Measurements from ENCODE around the gene RAD18. TPM values are rescaled to one million over a fixed set of nuclear protein-coding genes. Genes with fewer than 3 reads are reported as not detected.

The RAD18 gene
- total RNA-seq, 2 donors from 2014 or later = 12.2 to 15.6 TPM

DNA sequence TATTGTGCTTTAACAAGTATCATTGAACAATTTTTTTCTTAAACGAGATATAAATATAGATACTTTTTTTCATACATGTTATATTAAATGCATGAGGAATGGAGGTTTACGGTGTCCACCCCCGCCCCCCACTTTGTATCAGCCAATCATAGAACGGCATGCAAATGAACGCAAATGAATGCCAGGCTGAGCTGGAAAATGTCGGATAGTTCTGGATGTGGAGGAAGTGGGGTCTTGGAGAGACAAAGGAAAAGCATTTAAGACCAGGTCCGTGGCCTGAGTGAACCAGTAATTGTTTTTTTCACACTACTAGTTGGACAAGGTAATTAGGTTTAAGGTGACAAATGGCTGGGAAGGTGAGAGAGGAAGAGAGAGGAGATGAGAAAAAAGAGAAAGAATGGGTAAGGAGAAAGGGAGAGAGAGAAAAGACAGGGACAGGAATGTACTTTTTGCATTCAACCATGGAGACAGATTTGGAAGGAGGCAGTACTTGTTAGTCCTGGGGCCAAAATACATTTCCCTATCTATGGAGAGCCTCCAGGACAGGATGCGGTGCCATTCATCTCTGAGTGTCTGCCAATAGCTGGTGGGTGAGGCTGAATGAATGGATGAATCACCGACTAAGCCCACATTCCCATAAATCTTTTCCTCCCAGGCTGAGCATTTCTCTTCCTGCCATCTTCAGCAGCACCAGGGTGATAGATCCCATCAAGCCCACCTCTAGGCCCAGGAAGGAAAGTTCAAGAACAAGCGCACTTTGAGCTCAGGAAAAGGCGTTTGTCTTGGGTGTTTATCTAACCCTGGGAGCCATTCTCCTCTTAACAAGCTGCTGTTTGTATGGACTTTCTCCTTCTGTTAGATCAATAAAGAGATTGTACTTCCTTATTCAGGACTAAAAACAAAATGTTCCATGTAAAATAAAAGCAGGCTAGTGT is 1.4 kb upstream of the RAD18 start:
- peaks cover 18% of the 10 kb centered on the region for H3K4me1 ChIP-seq (replicated peaks)
- peak overlapping the region; percentile 82 to 84 for H3K27ac ChIP-seq
- no peak for TF ChIP-seq POLR2A (IDR thresholded peaks at IDR 0.05)
- TF ChIP-seq POLR2AphosphoS5 (IDR thresholded peaks at IDR 0.05) = peak; percentile 64
- no peak overlapping the region for H3K4me3 ChIP-seq
- WGBS = 60% methylated on average over 11 of the region's 11 CpGs
- H3K9me3 ChIP-seq = no peaks in the 10 kb centered on the region
- no peaks in the 10 kb centered on the region for H3K36me3 ChIP-seq
- intact Hi-C loops (cut with DNase I) = no loop called here
- no peaks in the 10 kb centered on the region for H3K27me3 ChIP-seq (replicated peaks; ENCODE audit: insufficient read depth)
- DNase-seq (ENCODE audit: low spot score) = peak; percentile 79

DNA sequence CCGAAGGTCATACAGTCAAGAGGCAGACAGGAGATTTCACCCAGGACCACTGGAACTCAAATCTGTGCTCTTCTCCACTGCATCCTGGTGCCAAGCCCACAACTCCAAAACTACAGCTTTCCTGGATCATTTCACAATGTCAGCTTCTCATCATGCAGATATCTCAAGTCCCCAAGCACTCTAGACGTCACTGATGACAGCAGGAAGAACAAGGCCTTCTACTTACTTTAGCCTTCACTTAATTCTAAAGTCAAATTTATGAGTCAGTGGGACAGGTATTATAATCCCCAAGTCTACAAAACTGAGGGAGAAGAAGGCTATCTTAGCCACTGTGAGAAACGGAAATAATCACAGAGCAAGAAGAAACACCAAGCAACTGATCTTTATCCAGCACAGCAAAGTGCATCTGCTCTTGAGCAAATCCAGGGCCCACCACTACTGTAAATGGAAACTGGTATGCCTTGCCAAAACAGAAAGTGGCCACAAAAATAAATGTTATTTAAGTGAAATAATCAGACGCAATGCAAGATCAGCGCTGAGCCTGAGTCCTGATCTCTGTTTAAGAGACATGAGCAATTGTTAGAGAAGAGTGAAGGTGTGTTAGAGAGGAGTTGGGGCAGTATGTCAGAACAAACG is 928 bp downstream of the RAD18 start:
- no peaks in the 10 kb centered on the region for H3K9me3 ChIP-seq
- intact Hi-C loops (cut with DNase I) = no loop called here
- no peak for TF ChIP-seq POLR2AphosphoS5 (IDR thresholded peaks at IDR 0.05)
- TF ChIP-seq, protein P1, sequence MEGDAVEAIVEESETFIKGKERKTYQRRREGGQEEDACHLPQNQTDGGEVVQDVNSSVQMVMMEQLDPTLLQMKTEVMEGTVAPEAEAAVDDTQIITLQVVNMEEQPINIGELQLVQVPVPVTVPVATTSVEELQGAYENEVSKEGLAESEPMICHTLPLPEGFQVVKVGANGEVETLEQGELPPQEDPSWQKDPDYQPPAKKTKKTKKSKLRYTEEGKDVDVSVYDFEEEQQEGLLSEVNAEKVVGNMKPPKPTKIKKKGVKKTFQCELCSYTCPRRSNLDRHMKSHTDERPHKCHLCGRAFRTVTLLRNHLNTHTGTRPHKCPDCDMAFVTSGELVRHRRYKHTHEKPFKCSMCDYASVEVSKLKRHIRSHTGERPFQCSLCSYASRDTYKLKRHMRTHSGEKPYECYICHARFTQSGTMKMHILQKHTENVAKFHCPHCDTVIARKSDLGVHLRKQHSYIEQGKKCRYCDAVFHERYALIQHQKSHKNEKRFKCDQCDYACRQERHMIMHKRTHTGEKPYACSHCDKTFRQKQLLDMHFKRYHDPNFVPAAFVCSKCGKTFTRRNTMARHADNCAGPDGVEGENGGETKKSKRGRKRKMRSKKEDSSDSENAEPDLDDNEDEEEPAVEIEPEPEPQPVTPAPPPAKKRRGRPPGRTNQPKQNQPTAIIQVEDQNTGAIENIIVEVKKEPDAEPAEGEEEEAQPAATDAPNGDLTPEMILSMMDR (IDR thresholded peaks at IDR 0.05) = no peak
- TF ChIP-seq POLR2A (IDR thresholded peaks at IDR 0.05) = no peak
- no peak for DNase-seq (ENCODE audit: low spot score)
- WGBS = 31% methylated on average over 6 of the region's 6 CpGs
- H3K27ac ChIP-seq = peak overlapping the region; percentile 82 to 84
- H3K4me1 ChIP-seq (replicated peaks) = peaks cover 18% of the 10 kb centered on the region
- H3K36me3 ChIP-seq = no peaks in the 10 kb centered on the region
- peak overlapping the region; percentile 57 to 66 for H3K4me3 ChIP-seq
- H3K27me3 ChIP-seq (replicated peaks; ENCODE audit: insufficient read depth) = no peaks in the 10 kb centered on the region

DNA sequence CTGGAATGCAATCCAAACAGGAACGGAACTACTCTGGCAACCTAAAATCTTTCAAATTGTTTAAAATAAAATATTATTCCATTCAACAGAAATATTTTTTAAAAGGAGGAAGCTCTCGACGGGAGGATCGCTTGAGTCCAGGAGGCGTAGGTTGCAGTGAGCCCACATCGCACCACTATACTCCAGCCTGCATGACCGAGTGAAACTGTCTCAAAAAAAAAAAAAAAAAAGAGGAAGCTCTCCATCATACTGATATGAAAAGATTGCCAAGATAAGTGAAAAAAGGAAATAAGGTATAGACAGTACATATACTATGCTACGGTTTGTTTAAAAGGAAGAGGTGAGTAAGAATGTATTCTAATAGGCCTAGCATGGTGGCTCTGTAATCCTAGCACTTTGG is 3.6 kb downstream of the RAD18 start:
- TF ChIP-seq POLR2AphosphoS5 (IDR thresholded peaks at IDR 0.05) (no peak), POLR2A (IDR thresholded peaks at IDR 0.05) (no peak)
- TF ChIP-seq, protein P1 (IDR thresholded peaks at IDR 0.05) = no peak
- intact Hi-C loops (cut with DNase I) = no loop called here
- Histone ChIP-seq H3K36me3 (no peaks in the 10 kb centered on the region), H3K27me3 (replicated peaks; ENCODE audit: insufficient read depth) (no peaks in the 10 kb centered on the region), H3K9me3 (no peaks in the 10 kb centered on the region), H3K27ac (no peak overlapping the region), H3K4me1 (replicated peaks) (peaks cover 9% of the 10 kb centered on the region), H3K4me3 (no peak overlapping the region)
- WGBS = 85% methylated on average over 8 of the region's 8 CpGs
- DNase-seq (ENCODE audit: low spot score) = no peak

DNA sequence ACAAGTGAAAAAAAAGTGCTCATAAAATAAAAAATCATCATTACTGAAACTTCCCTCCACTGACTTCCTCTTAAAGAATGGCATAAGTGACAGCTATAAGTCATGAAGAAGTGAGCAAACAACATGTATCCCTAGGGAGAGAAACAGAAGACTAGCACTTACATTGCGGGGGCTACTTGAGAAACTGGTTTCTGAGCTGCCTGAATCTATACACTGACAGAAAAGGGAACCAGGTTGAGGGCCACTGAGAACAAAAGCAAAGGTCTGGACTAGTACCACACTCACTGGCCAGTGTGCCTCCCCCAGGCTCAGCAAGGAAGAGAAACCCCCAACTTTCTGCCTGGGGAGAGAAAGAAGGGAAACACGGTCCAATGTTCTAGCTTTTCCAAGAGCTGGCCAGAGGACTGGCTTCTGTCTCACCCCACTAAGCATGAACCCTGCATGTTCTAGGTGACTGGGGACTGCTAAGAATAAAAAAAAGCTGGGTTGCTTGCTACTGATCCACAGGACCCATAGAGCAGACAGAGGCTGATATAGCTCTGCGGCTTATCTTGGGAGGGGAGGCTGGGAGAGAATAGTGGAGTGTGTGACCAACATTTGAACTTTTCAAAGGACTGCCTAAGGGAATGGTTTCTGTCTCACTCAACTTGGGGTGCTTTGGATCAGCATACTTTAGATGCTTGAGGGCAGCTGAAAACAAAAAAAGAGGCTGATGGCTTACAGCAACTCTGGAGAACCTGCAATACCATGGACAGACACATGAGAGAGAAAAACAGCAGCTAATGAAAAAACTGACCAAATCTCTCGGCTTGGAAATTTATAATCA is 8.1 kb downstream of the RAD18 start:
- Histone ChIP-seq H3K9me3 (no peaks in the 10 kb centered on the region), H3K4me1 (replicated peaks) (no peaks in the 10 kb centered on the region), H3K36me3 (no peaks in the 10 kb centered on the region), H3K4me3 (no peak overlapping the region), H3K27ac (no peak overlapping the region), H3K27me3 (replicated peaks; ENCODE audit: insufficient read depth) (no peaks in the 10 kb centered on the region)
- TF ChIP-seq, protein P1 (IDR thresholded peaks at IDR 0.05) = no peak
- TF ChIP-seq POLR2AphosphoS5 (IDR thresholded peaks at IDR 0.05) (no peak), POLR2A (IDR thresholded peaks at IDR 0.05) (no peak)
- intact Hi-C loops (cut with DNase I) = no loop called here
- no peak for DNase-seq (ENCODE audit: low spot score)
- WGBS = 81% methylated on average over 4 of the region's 4 CpGs

DNA sequence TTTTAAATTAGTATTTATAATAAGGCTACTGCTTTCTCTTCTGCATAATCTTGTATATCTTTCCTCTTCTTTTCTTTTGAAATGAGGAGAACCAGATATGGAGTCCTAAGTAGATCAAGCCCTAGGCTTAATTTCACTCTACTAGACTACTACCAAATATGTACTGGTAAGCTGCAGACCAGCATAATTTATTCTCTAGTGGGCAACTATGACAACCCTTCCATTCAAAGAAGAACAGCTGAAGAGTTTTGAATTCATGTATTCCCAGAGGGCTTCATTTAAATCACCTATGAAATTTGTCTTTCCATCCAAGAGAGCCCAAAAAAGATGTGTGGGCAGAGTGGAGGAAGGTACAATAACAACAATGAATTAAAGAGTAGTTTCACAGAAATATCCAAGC is 10.0 kb downstream of the RAD18 start:
- Histone ChIP-seq H3K36me3 (no peaks in the 10 kb centered on the region), H3K27me3 (replicated peaks; ENCODE audit: insufficient read depth) (no peaks in the 10 kb centered on the region), H3K4me3 (no peak overlapping the region), H3K4me1 (replicated peaks) (no peaks in the 10 kb centered on the region), H3K9me3 (no peaks in the 10 kb centered on the region), H3K27ac (no peak overlapping the region)
- TF ChIP-seq POLR2AphosphoS5 (IDR thresholded peaks at IDR 0.05) = no peak
- TF ChIP-seq, protein P1 (IDR thresholded peaks at IDR 0.05) = no peak
- no peak for DNase-seq (ENCODE audit: low spot score)
- intact Hi-C loops (cut with DNase I) = no loop called here
